GM12875 (cell line): Measurements from ENCODE around the gene TMEM178B.

ENCODE experiments used
- H3K4me3 ChIP-seq: one replicate; pipeline ENCODE4 v1.5.1; 2011; ENCODE audit warnings: low read depth, low read length, control low read depth
- CTCF ChIP-seq: IDR thresholded peaks from 2 replicates; pipeline ENCODE4 v1.5.1; 2011; ENCODE audit warnings: low read depth, mild to moderate bottlenecking, control low read depth, inconsistent platforms, low read length, moderate library complexity, borderline replicate concordance; ENCODE audit not compliant: insufficient read depth

TMEM178B gene

DNA sequence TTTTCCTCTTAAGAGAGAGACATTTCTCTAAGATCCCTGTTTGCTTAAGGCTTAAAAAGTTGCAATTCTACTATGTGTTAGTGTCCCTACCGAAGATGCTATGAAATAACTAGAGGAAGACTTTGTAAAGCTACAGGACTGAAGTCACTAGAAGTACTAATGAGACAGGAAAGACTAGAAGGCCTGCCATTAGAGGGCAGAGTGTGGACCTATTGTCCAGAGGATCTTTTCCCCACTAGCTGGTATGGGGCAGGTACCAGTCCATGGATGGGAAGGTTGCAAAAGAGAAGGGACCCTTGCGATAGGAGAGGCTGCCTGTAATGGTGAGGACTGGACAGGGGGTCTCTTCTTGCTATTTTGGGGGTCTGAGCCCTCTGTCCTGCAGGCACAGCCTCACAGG is 178.1 kb downstream of the TMEM178B start:
- TF ChIP-seq CTCF = no peak
- no peak overlapping the region for H3K4me3 ChIP-seq

GRCh38 chr7:141257597-141257996 is 183.7 kb downstream of the TMEM178B start:
- no peak for TF ChIP-seq CTCF
- no peak overlapping the region for H3K4me3 ChIP-seq

GRCh38 chr7:141258559-141258958 is 184.7 kb downstream of the TMEM178B start:
- no peak for TF ChIP-seq CTCF

DNA sequence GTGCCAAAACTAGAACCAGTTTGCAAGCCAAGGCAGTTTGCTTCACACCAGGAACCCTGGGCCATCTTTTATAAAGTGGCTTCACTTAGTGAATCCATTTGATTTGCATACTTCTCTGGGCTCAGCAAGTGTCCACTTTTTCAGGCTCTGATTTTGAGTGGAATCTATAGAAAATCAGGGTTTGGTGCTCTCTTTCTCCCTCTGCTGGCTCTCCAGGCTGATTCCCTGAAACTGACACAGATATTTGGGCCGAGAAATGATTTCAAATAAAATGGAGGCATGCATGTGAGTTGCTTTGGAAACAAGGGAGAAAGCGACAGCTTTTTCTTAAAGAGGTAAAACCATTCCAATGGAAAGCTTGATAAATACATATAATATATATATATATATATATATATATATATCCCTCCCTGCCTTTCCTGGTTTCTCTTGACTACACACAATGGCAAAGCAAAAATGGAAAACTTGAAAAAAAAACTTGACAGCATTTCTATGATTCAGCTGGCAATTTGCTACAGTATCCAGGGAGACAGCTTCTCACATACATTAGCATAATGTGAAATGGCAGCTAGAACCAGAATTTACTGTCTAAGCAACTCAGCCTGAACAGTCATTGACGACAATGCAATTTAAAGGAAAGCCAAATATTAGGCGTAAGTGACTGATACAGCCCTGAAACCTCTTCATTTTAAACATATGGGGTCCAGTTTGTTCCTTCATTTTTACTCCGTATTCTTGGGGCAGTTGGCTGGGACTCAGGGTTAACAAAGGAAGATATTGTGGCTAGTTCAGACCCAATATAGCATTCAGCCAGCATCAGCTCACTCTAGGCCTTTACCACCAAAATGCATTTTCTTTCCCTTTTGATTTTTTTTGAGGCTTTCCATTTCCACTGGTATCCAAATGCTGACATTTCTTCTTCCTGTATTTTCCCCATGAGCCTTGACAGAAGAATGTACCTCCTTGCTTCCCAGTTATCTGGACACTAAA is 188.5 kb downstream of the TMEM178B start:
- H3K4me3 ChIP-seq = no peak overlapping the region
- TF ChIP-seq CTCF = no peak

More at GRCh38 chr7:141258559-141258958, 184.7 kb downstream of the TMEM178B start:
- no peak overlapping the region for H3K4me3 ChIP-seq

GRCh38 chr7:141263508-141263907 is 189.6 kb downstream of the TMEM178B start:
- no peak for TF ChIP-seq CTCF
- H3K4me3 ChIP-seq = no peak overlapping the region

DNA sequence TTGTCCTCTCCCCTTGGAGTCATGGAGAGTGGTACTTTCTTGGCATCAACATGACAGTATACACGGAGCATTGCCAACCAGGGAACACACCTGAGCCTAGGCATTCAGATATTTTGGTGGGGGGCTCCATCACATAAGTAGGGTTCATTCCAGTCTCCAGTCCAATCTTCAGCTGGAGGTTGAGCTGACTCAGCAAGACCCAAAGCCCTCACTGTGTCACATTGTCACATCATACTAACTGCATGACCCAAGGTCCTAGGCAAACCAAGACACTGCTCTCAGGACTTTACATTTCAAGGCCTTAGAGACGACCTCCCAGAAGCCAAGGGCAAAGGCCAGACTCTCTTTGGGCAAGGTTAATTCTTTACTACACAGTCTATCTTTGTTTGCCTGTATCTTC is 190.1 kb downstream of the TMEM178B start:
- H3K4me3 ChIP-seq = no peak overlapping the region
- TF ChIP-seq CTCF = no peak

- TF ChIP-seq CTCF = no peak
- no peak overlapping the region for H3K4me3 ChIP-seq
Observed at GRCh38 chr7:141264511-141264910, 190.6 kb downstream of the TMEM178B start.
